AG04450 (cell line): ENCODE data around the gene NCOA1. TPM values are rescaled to one million over a fixed set of nuclear protein-coding genes. Genes with fewer than 3 reads are reported as not detected.

ENCODE experiments used
- CTCF ChIA-PET: fragments of 300-600, 350-600 bp; formaldehyde crosslinking; extraction: SDS; loops from one replicate; lab custom pipeline; 2022; ENCODE audit warnings: antibody characterized with exemption, inconsistent platforms; lab: Charles Lee
- POLR2A ChIA-PET: fragments of 350-600 bp; formaldehyde crosslinking; extraction: SDS; loops from one replicate; lab custom pipeline; 2021; ENCODE audit warnings: antibody characterized with exemption, inconsistent platforms; lab: Yijun Ruan, JAX
- DNase-seq: peaks from one replicate; pipeline ENCODE4 v3.0.0-alpha.2; 2011; ENCODE audit warnings: low read depth, low spot score
- H3K27ac ChIP-seq: one replicate; pipeline ENCODE4 v1.5.1; 2012; ENCODE audit warnings: low read depth, low read length, control low read depth
- H3K27me3 ChIP-seq: one replicate; pipeline ENCODE4 v1.6.0; 2012; ENCODE audit warnings: low read length; ENCODE audit not compliant: control insufficient read depth, insufficient read depth
- H3K4me3 ChIP-seq: 2 replicates; pipeline ENCODE4 v1.5.1; 2011; ENCODE audit warnings: mild to moderate bottlenecking, low read depth, low read length, control low read depth
- H3K9me3 ChIP-seq: 2 replicates; pipeline ENCODE4 v1.5.1; 2012; ENCODE audit warnings: low read length; ENCODE audit not compliant: control insufficient read depth, insufficient read depth
- polyA plus RNA-seq: library from polyadenylated mRNA; depleted of rRNA; stranded (reverse); fragments of >200 nt; gene quantifications from 2 replicates; pipeline ENCODE4 v1.2.3, GENCODE V29; 2011
- TF ChIP-seq, protein P1 (sequence below): IDR thresholded peaks from 2 replicates; pipeline ENCODE4 v1.5.1; 2011; ENCODE audit warnings: low read depth, low read length, control low read depth, inconsistent platforms

Gene NCOA1
- polyA plus RNA-seq, 1 experiment, result 20.8 TPM

DNA sequence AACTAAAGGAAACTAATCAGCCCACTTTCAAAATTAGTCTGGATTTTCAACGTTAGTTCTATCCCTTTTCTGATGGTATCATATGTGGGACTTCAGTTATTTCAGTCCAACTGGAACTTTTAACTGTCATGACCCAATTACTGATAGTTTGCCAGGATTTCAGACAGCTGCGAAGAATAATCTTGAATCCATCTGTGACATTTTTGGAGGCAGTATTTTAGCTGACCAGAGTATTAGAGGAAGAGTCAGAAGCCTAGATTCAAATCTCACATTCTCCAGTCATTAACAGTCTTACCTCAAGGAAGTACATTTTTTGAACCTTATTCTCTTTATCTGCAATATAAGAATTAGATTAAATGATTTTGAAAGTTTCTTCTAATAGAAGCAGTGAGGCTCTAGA is 220.8 kb downstream of the NCOA1 start:
- Histone ChIP-seq H3K27ac (no peak overlapping the region), H3K4me3 (no peak overlapping the region), H3K27me3 (no peaks in the 10 kb centered on the region), H3K9me3 (no peaks in the 10 kb centered on the region)
- ChIA-PET POLR2A (no interaction called here), CTCF (no interaction called here)
- DNase-seq, result no peak
- TF ChIP-seq, protein P1, sequence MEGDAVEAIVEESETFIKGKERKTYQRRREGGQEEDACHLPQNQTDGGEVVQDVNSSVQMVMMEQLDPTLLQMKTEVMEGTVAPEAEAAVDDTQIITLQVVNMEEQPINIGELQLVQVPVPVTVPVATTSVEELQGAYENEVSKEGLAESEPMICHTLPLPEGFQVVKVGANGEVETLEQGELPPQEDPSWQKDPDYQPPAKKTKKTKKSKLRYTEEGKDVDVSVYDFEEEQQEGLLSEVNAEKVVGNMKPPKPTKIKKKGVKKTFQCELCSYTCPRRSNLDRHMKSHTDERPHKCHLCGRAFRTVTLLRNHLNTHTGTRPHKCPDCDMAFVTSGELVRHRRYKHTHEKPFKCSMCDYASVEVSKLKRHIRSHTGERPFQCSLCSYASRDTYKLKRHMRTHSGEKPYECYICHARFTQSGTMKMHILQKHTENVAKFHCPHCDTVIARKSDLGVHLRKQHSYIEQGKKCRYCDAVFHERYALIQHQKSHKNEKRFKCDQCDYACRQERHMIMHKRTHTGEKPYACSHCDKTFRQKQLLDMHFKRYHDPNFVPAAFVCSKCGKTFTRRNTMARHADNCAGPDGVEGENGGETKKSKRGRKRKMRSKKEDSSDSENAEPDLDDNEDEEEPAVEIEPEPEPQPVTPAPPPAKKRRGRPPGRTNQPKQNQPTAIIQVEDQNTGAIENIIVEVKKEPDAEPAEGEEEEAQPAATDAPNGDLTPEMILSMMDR, result no peak

DNA sequence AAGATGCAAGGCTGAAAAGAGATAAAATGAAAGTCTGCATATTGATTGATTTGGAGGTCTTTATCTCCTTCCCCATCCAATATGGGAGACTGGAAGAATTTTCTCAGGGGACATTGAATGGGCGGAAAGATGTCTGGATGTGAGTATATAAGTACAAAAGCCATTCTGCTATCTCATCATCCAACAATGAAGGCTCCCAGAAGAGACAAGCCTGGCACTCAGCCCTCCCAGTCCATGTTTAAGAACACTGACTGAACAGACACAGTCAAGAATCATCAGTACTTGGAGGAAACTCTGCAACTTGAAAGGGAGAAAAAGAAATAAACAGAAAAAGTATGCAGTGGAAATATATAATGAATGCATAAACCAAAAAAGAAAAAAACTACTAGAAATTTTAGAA is 221.2 kb downstream of the NCOA1 start:
- no peaks in the 10 kb centered on the region for H3K9me3 ChIP-seq
- H3K27ac ChIP-seq, result no peak overlapping the region
- POLR2A ChIA-PET, result no interaction called here
- H3K27me3 ChIP-seq, result no peaks in the 10 kb centered on the region
- DNase-seq, result no peak
- H3K4me3 ChIP-seq, result no peak overlapping the region
- CTCF ChIA-PET, result no interaction called here
- TF ChIP-seq, protein P1, result no peak

DNA sequence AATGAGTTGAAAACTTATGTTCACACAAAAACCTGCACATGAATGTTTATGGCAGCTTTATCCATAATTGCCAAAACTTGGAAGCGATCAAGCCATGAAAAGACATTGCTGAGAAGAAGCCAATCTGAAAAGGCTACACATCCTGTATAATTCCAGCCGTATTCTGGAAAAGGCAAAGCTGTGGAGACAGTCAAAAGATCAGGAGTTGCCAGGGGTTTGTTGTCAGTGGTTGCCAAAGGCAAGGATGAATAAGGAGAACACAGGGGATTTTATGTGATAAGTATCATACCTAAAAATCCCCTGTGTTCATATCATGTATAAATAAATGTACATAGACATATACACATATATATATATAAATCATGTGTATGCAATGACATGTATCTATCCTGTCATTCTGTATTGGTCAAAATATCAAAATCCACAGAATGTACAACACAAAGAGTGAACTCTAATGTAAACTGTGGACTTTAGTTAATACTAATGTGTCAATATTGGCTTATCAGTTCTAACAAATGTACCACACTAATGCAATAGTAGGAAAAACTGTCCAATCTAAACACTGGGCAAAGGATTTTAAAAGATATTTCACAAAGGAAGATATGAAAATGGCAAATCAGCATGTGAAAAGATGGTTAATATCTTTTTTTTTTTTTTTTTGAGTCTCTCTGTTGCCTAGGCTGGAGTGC is 226.4 kb downstream of the NCOA1 start:
- Histone ChIP-seq H3K9me3 (no peaks in the 10 kb centered on the region), H3K27ac (no peak overlapping the region), H3K27me3 (no peaks in the 10 kb centered on the region), H3K4me3 (no peak overlapping the region)
- TF ChIP-seq, protein P1, result no peak
- no peak for DNase-seq
- ChIA-PET POLR2A (no interaction called here), CTCF (no interaction called here)

DNA sequence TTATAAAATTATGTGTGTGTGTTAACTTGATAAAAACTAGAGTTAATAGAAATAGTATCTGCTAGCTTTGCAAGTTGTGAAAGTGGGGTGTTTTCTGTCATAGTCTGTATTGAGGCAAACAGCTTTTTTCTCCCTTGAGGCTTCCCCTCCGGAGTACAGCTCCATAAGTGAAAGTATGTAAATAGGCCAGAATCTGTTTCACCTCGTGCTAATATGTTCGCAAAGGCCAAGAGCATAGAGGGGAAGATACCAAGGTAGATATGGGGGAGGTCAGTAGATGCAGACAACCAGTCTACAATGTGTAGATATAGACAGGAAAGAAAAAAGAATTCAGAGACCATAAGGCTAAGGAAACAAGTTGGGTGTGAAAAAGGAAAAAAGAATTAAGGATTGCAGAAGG is 229.3 kb downstream of the NCOA1 start:
- POLR2A ChIA-PET, result no interaction called here

DNA sequence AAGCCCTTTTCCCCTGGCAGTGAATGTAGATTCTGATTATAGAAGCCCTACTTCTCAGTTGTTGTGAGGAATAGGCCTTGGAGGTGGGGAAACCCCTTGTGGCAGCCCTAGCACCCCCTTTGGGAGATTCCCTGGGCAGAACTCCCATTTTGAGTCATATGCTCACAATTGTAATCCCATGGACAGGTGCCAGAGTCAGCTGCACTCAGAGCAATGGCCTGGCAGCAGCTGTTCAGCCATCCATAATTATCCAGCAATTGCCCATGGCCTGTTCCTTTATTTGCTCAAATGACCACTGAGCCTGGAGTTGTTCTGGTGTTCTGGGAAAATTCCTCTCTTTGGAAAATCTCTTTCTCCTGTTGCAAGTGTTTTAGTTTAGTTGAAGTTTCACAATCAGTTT is 230.4 kb downstream of the NCOA1 start:
- Histone ChIP-seq H3K27ac (no peak overlapping the region), H3K27me3 (no peaks in the 10 kb centered on the region), H3K4me3 (no peak overlapping the region), H3K9me3 (no peaks in the 10 kb centered on the region)
- POLR2A ChIA-PET, result no interaction called here
- DNase-seq, result peak; percentile 71
- CTCF ChIA-PET, result interaction anchor here (0.8 to 1.7 kb wide), 2 partner anchors 30 to 311 kb away, joined by 3 to 4 read pairs; no protein-coding TSS in a partner anchor
- TF ChIP-seq, protein P1, result no peak

More for the DNA sequence above, 229.3 kb downstream of the NCOA1 start:
- H3K27me3 ChIP-seq, result no peaks in the 10 kb centered on the region
- CTCF ChIA-PET, result interaction anchor here (0.9 to 1.7 kb wide), 2 partner anchors 26 to 29 kb away, joined by 3 to 4 read pairs; no protein-coding TSS in a partner anchor
- H3K9me3 ChIP-seq, result no peaks in the 10 kb centered on the region
- no peak overlapping the region for H3K27ac ChIP-seq
- no peak for DNase-seq
- TF ChIP-seq, protein P1, result no peak
- no peak overlapping the region for H3K4me3 ChIP-seq
